Mesenchymal stem cell (in vitro differentiated cells and primary cell): Measurements from ENCODE around the gene DHH.

Experiments used
- DNase-seq: peaks from one replicate; pipeline ENCODE4 v3.0.0-alpha.2; 2013
- H2AFZ ChIP-seq: one replicate; pipeline ENCODE4 v1.6.1; 2013; ENCODE audit warnings: low read depth, mild to moderate bottlenecking, control low read depth, inconsistent platforms, low read length, moderate library complexity
- H2AK5ac ChIP-seq: 2 replicates; pipeline ENCODE4 v1.6.1; 2013; ENCODE audit warnings: low read length, moderate library complexity, mild to moderate bottlenecking, inconsistent platforms; ENCODE audit not compliant: severe bottlenecking
- H2BK120ac ChIP-seq: one replicate; pipeline ENCODE4 v1.6.1; 2013; ENCODE audit warnings: low read depth, mild to moderate bottlenecking, inconsistent platforms, low read length, moderate library complexity
- H2BK12ac ChIP-seq, 2 experiments: one replicate each; pipeline ENCODE4 v1.6.1; 2013; ENCODE audit warnings: inconsistent platforms in 2 of 2, low read length in 2 of 2, mild to moderate bottlenecking in 2 of 2, moderate library complexity in 2 of 2, control low read depth in 1 of 2
- H2BK15ac ChIP-seq: one replicate; pipeline ENCODE4 v1.6.1; 2013; ENCODE audit warnings: mild to moderate bottlenecking, low read depth, inconsistent platforms; ENCODE audit not compliant: poor library complexity, severe bottlenecking
- H2BK5ac ChIP-seq: 2 replicates; pipeline ENCODE4 v1.6.1; 2013; ENCODE audit warnings: low read depth, mild to moderate bottlenecking, low read length, control low read depth, inconsistent platforms; ENCODE audit not compliant: poor library complexity, severe bottlenecking
- H3K14ac ChIP-seq, 2 experiments: one replicate each; pipeline ENCODE4 v1.6.1; 2013; ENCODE audit warnings: inconsistent platforms in 2 of 2, low read length in 2 of 2, control low read depth in 1 of 2, mild to moderate bottlenecking in 1 of 2, moderate library complexity in 1 of 2
- H3K18ac ChIP-seq, 2 experiments: one replicate each; pipeline ENCODE4 v1.6.1; 2013; ENCODE audit warnings: inconsistent platforms in 2 of 2, low read length in 2 of 2, control low read depth in 1 of 2, low read depth in 1 of 2, mild to moderate bottlenecking in 1 of 2
- H3K23ac ChIP-seq, 2 experiments: one replicate each; pipeline ENCODE4 v1.6.1; 2013; ENCODE audit warnings: inconsistent platforms in 2 of 2, low read length in 2 of 2, mild to moderate bottlenecking in 2 of 2, moderate library complexity in 2 of 2, control low read depth in 1 of 2
- H3K27ac ChIP-seq: 2 replicates; pipeline ENCODE4 v1.5.1; 2013; ENCODE audit warnings: mild to moderate bottlenecking, moderate library complexity, low read length, control low read depth, inconsistent platforms; ENCODE audit not compliant: poor library complexity, severe bottlenecking
- H3K27me3 ChIP-seq, 2 experiments: 2 replicates each; pipeline versions ENCODE4 v1.6.1 to v1.7.0; 2013; ENCODE audit warnings: low read length in 2 of 2, mild to moderate bottlenecking in 2 of 2, moderate library complexity in 2 of 2, control low read depth in 1 of 2, inconsistent platforms in 1 of 2; ENCODE audit not compliant: control insufficient read depth in 1 of 2, insufficient read depth in 1 of 2
- H3K36me3 ChIP-seq, 2 experiments: 2 replicates each; pipeline versions ENCODE4 v1.6.1 to v1.7.0; 2013; ENCODE audit warnings: low read length in 2 of 2, control low read depth in 1 of 2, inconsistent platforms in 1 of 2, low read depth in 1 of 2, mild to moderate bottlenecking in 1 of 2; ENCODE audit not compliant: insufficient read depth in 2 of 2, control insufficient read depth in 1 of 2
- H3K4ac ChIP-seq, 2 experiments: one replicate each; pipeline ENCODE4 v1.6.1; 2013; ENCODE audit warnings: inconsistent platforms in 2 of 2, low read length in 2 of 2, mild to moderate bottlenecking in 2 of 2, moderate library complexity in 2 of 2, control low read depth in 1 of 2, low read depth in 1 of 2
- H3K4me1 ChIP-seq: 2 replicates; pipeline ENCODE4 v1.6.1; 2013; ENCODE audit warnings: low read depth, low read length, control low read depth; ENCODE audit not compliant: control insufficient read depth, insufficient read depth
- H3K4me2 ChIP-seq: 2 replicates; pipeline ENCODE4 v1.6.1; 2013; ENCODE audit warnings: low read length, mild to moderate bottlenecking, inconsistent platforms; ENCODE audit not compliant: poor library complexity, severe bottlenecking
- H3K4me3 ChIP-seq, 2 experiments: 2 replicates each; pipeline versions ENCODE4 v1.5.1 to v1.7.0; 2013; ENCODE audit warnings: low read length in 2 of 2, mild to moderate bottlenecking in 2 of 2, control low read depth in 1 of 2, low read depth in 1 of 2; ENCODE audit not compliant: insufficient read depth in 1 of 2
- H3K79me1 ChIP-seq: replicated peaks from 2 replicates; pipeline ENCODE4 v1.6.1; 2013; ENCODE audit warnings: mild to moderate bottlenecking, control low read depth, low read length, inconsistent platforms; ENCODE audit not compliant: poor library complexity, severe bottlenecking
- H3K9ac ChIP-seq: 2 replicates; pipeline ENCODE4 v1.7.0; 2013; ENCODE audit warnings: mild to moderate bottlenecking, low read length, moderate library complexity
- H3K9me3 ChIP-seq: 2 replicates; pipeline ENCODE4 v1.7.0; 2013; ENCODE audit warnings: mild to moderate bottlenecking, low read length; ENCODE audit not compliant: control insufficient read depth
- H4K8ac ChIP-seq: one replicate; pipeline ENCODE4 v1.6.1; 2013; ENCODE audit warnings: inconsistent platforms, mild to moderate bottlenecking, low read length, moderate library complexity
- H4K91ac ChIP-seq: one replicate; pipeline ENCODE4 v1.6.1; 2013; ENCODE audit warnings: mild to moderate bottlenecking, low read length, inconsistent platforms
- WGBS: methylation state at CpG from one replicate; pipeline ENCODE4 v1.1.7; 2013; ENCODE audit warnings: mixed read lengths; 5-methylcytosine and 5-hydroxymethylcytosine counted together

Gene DHH

DNA sequence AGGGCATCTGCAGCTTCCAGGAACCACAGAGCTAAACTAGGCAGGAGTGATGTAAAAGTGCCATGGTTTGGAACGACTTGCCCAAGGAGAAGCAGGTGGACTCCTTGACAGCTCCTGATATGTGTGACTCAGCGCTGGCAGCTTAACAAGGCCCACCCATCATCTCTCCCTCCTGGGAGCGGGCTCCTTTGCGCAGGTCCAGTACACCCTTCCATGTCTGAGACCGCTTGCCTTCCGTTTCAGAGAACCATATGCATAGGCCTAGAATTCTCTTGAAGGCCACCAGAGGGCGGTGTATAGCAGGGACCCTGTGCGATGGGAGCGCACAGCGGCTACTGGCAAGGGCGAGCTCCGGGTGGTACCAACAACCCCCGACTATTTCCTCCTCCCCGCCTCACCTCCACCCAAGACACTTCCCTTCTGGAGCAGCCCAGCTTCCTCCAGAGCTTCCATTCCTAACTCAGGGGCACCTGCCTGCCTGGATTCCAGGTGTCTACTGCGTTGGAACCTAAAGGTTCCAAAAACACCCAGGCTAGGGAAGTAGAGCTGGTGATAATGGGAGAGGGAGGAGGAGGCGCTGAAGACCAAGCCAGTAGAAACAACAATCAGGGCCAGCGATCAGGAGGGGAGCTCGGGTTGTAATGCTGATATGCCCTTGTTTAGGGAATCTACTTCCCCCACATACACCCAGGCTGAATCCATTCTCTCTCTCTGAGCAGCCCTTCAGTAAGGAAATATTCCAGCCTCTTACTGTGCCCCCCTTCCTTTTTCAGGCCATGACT lies 6.3 kb downstream of the DHH start:
- Histone ChIP-seq H2BK5ac (no peak overlapping the region), H2BK12ac (no peak overlapping the region), H3K36me3 (no peaks in the 10 kb centered on the region), H3K79me1 (no peaks in the 10 kb centered on the region), H3K4ac (no peak overlapping the region), H3K4me1 (peaks cover 25% of the 10 kb centered on the region), H3K9me3 (no peaks in the 10 kb centered on the region), H3K23ac (no peak overlapping the region), H3K4me3 (no peak overlapping the region), H3K18ac (no peak overlapping the region), H2BK15ac (no peak overlapping the region), H2AK5ac (no peak overlapping the region), H3K27ac (no peak overlapping the region), H2AFZ (no peak overlapping the region), H3K4me2 (peak overlapping the region; percentile 67), H3K27me3 (peaks cover 46 to 58% of the 10 kb centered on the region in 2 experiments), H4K91ac (no peak overlapping the region), H3K14ac (no peak overlapping the region), H2BK120ac (no peak overlapping the region), H3K9ac (no peak overlapping the region), H4K8ac (no peak overlapping the region)
- DNase-seq, result peak; percentile 87
- WGBS, result 2% methylated on average over 14 of the region's 18 CpGs

DNA sequence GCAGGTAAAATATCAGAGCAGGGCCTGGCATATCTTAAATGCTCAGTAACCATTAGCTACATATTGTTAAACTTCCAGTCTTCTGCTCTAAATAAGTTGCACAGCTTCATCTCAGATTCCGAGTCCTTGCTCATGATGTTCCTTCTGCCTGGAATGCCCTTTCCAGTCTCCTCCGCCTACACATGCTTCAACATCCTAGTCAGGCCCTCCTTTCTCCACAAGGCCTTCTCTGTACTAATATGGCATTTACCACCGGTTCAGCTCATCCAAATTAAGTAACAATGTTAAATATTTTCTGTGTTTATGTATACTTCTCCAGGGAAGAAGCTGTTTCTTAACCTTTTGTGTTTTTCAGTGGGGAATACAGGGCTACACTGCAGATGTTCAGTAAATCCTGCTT lies 8.5 kb downstream of the DHH start:
- no peak overlapping the region for H3K9ac ChIP-seq
- no peaks in the 10 kb centered on the region for H3K79me1 ChIP-seq
- no peak overlapping the region for H3K4ac ChIP-seq
- H3K9me3 ChIP-seq, result no peaks in the 10 kb centered on the region
- H2AK5ac ChIP-seq, result no peak overlapping the region
- no peak overlapping the region for H2BK12ac ChIP-seq
- H2BK5ac ChIP-seq, result no peak overlapping the region
- no peak overlapping the region for H3K27ac ChIP-seq
- H3K4me3 ChIP-seq, result no peak overlapping the region
- no peaks in the 10 kb centered on the region for H3K36me3 ChIP-seq
- peaks cover 30 to 42% of the 10 kb centered on the region in 2 experiments for H3K27me3 ChIP-seq
- no peak overlapping the region for H3K14ac ChIP-seq
- no peak overlapping the region for H3K18ac ChIP-seq
- no peak overlapping the region for H3K4me2 ChIP-seq
- no peak overlapping the region for H2BK120ac ChIP-seq
- DNase-seq, result no peak
- H4K91ac ChIP-seq, result no peak overlapping the region
- no peak overlapping the region for H3K23ac ChIP-seq
- no peak overlapping the region for H2BK15ac ChIP-seq
- no peak overlapping the region for H4K8ac ChIP-seq
- peaks cover 15% of the 10 kb centered on the region for H3K4me1 ChIP-seq
- 83% methylated on average over 2 of the region's 3 CpGs for WGBS
- H2AFZ ChIP-seq, result no peak overlapping the region

DNA sequence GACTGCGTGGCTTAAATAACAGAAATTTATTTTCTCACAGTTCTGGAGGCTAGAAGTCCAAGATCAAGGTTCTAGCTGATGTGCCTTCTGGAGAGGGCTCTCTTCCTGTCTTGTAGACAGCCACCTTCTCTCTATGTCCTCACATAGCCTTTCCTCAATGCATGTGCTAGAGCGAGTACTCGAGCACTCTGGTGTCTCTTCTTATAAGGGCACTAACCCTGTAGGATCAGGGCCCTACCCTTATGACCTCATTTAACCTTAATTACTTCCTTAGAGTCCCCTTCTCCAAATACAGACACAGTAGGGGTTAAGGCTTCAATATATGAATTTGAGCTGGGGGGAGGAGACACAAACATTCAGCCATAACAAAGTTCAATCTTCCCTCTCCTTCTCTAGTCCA lies 10.2 kb downstream of the DHH start:
- no peaks in the 10 kb centered on the region for H3K36me3 ChIP-seq
- peaks cover 5% of the 10 kb centered on the region for H3K4me1 ChIP-seq

DNA sequence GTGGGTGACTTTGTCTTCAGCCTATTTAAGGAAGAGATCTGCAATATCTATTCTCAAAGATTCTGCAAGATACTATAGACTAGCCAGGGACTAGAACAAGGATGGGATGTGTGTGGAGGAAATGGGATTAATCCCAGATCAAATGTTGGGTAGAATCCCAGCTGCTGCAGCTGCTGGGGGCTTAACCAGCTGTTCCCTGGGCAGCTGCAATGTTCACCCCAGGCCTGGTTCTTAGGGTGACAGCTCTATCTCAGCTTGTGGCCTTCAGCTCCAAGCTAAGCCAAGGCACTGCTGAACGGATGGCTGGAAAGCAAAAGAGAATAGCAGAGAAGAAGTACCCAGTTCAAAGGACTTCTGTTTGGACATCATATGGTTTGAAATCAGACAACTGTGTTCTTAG lies 14.8 kb downstream of the DHH start:
- Histone ChIP-seq H2BK12ac (no peak overlapping the region), H3K18ac (no peak overlapping the region), H2AFZ (no peak overlapping the region), H2BK5ac (no peak overlapping the region), H3K4me2 (no peak overlapping the region), H3K9ac (no peak overlapping the region), H4K91ac (no peak overlapping the region), H3K23ac (no peak overlapping the region), H3K4me1 (no peaks in the 10 kb centered on the region), H2AK5ac (no peak overlapping the region), H2BK120ac (no peak overlapping the region), H3K27ac (no peak overlapping the region), H3K36me3 (no peaks in the 10 kb centered on the region), H3K4me3 (no peak overlapping the region), H3K27me3 (peaks cover 12 to 18% of the 10 kb centered on the region in 2 experiments), H4K8ac (no peak overlapping the region), H3K14ac (no peak overlapping the region), H2BK15ac (no peak overlapping the region), H3K4ac (no peak overlapping the region), H3K79me1 (no peaks in the 10 kb centered on the region), H3K9me3 (no peaks in the 10 kb centered on the region)
- DNase-seq, result no peak
- 50% methylated on average over 1 of the region's 1 CpG for WGBS

More for the DNA sequence above, 10.2 kb downstream of the DHH start:
- no peak overlapping the region for H2BK15ac ChIP-seq
- peaks cover 21 to 35% of the 10 kb centered on the region in 2 experiments for H3K27me3 ChIP-seq
- H3K79me1 ChIP-seq, result no peaks in the 10 kb centered on the region
- H3K9me3 ChIP-seq, result no peaks in the 10 kb centered on the region
- H4K8ac ChIP-seq, result no peak overlapping the region
- no peak overlapping the region for H3K4ac ChIP-seq
- H2BK12ac ChIP-seq, result no peak overlapping the region
- H3K27ac ChIP-seq, result no peak overlapping the region
- H2BK120ac ChIP-seq, result no peak overlapping the region
- H2AK5ac ChIP-seq, result no peak overlapping the region
- H3K4me3 ChIP-seq, result no peak overlapping the region
- no peak overlapping the region for H3K23ac ChIP-seq
- H4K91ac ChIP-seq, result no peak overlapping the region
- H3K14ac ChIP-seq, result no peak overlapping the region
- no peak overlapping the region for H3K4me2 ChIP-seq
- H3K9ac ChIP-seq, result no peak overlapping the region
- no peak overlapping the region for H2BK5ac ChIP-seq
- H3K18ac ChIP-seq, result no peak overlapping the region
- no peak overlapping the region for H2AFZ ChIP-seq
- 100% methylated on average over 3 of the region's 3 CpGs for WGBS
- DNase-seq, result no peak
